Measurements from ENCODE around the gene NPSR1. TPM values are rescaled to one million over a fixed set of nuclear protein-coding genes. Genes with fewer than 3 reads are reported as not detected.

The NPSR1 gene
- total RNA-seq (not detected), polyA plus RNA-seq (not detected)
- long read RNA-seq, donor 1 = 0 reads
- long read RNA-seq, donor 2, partial matches to known transcripts = 6 of 6 reads
- long read RNA-seq, donor 2, other reads (novel, unspliced or antisense) = 0 of 6 reads
- long read RNA-seq, donor 3, partial matches to known transcripts = 16 of 16 reads
- long read RNA-seq, donor 3, other reads (novel, unspliced or antisense) = 0 of 16 reads
- long read RNA-seq, donor 4 = 0 reads
- long read RNA-seq, donor 5 = 0 reads
- long read RNA-seq, donor 6 = 0 reads
- long read RNA-seq, donor 7 = 0 reads
- long read RNA-seq, donor 8 = 0 reads
- long read RNA-seq, donor 9 = 0 reads
- long read RNA-seq, donor 10 = 0 reads

DNA sequence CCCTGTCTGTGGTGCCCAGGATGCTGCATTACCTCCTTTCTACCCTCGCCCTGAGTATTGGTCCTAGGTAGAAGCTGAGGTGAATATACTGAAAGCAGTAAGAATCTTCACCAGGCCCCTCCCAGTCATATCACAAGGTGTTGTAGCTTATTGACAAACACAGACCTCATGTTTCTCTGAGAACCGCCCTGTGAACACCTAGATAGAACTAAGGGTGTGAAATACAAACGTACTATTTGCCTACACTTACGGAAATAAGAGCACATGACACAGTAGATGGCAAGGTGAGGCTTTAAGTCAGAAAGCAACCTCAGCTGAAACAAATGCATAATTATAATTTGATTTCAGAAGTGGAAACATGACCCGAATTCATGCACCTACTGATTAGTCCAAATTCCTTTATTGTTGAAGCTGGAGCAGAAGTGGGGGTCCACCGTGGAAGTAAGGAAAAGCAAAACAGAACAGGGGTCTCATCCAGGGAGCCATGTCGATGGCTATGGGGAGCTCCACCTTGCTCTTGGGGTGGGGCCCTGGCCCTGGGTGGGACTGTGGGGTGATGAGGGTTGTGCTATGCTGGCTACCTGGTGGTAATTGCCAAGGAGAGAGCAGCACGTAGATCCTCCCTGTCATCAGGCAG is at the start of gene NPSR1:
TSS of gene NPSR1 (plus strand) at position 587 of the 637 bp plus-strand sequence. CDS start 195 bp downstream, outside the sequence.
- WGBS, 5 donors = 62 to 76% (median 71%) methylated on average over 7 to 8 of the region's 8 CpGs
- Histone ChIP-seq H3K27me3 (no peaks in the 10 kb centered on the region), H3K4me1 (no peaks in the 10 kb centered on the region), H3K9me3 (no peaks in the 10 kb centered on the region), H3K36me3 (no peaks in the 10 kb centered on the region), H3K4me3 (no peak within 1 kb of the TSS), H3K27ac (no peak within 1 kb of the TSS)
- intact Hi-C loops (cut with DNase I; ENCODE audit: low total_unique reads) = no loop called here
- no peak for TF ChIP-seq POLR2AphosphoS5 (IDR thresholded peaks at IDR 0.05)
- no peak for TF ChIP-seq POLR2A (IDR thresholded peaks at IDR 0.05)
- TF ChIP-seq CTCF (IDR thresholded peaks at IDR 0.05) = no peak
- TF ChIP-seq EP300 (IDR thresholded peaks at IDR 0.05) = no peak
- no peak for DNase-seq

DNA sequence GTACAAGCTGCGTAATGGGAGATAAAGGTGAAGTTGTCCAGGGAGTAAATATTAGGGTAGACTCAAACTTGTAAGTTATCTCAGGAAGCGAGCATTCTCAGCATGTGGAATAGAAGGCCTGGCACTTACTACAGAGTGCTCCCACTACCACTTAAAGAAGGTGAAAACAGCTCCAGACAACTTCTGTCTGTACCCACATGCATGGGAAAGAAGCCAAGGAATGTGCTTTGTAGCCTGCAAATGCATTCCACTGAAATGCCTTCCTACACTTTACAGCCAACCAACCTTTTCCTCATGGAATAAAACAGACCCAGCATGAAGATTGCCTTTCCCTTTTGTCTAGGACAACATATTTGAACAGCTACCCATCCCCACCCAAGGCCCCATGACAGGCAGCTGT is 45.4 kb upstream of the NPSR1 start:
- intact Hi-C loops (cut with DNase I; ENCODE audit: low total_unique reads) = no loop called here
- Histone ChIP-seq H3K4me1 (no peaks in the 10 kb centered on the region), H3K36me3 (no peaks in the 10 kb centered on the region), H3K27me3 (no peaks in the 10 kb centered on the region), H3K4me3 (no peak overlapping the region), H3K9me3 (peaks cover 0 to 13% (median 0%) of the 10 kb centered on the region in 4 donors), H3K27ac (no peak overlapping the region)
- no peak for DNase-seq
- 52 to 80% (median 69%) methylated on average over 2 of the region's 2 CpGs for WGBS, 5 donors
- no peak for TF ChIP-seq EP300 (IDR thresholded peaks at IDR 0.05)
- no peak for TF ChIP-seq CTCF (IDR thresholded peaks at IDR 0.05)
- TF ChIP-seq POLR2AphosphoS5 (IDR thresholded peaks at IDR 0.05) = no peak
- TF ChIP-seq POLR2A (IDR thresholded peaks at IDR 0.05) = no peak

- peaks cover 0 to 5% (median 2%) of the 10 kb centered on the region in 4 donors for H3K9me3 ChIP-seq
- intact Hi-C loops (cut with DNase I; ENCODE audit: low total_unique reads) = no loop called here
- TF ChIP-seq EP300 (IDR thresholded peaks at IDR 0.05) = no peak
- TF ChIP-seq POLR2AphosphoS5 (IDR thresholded peaks at IDR 0.05) = no peak
- TF ChIP-seq POLR2A (IDR thresholded peaks at IDR 0.05) = no peak
- TF ChIP-seq CTCF (IDR thresholded peaks at IDR 0.05) = no peak
- no peak overlapping the region for H3K27ac ChIP-seq
- no peaks in the 10 kb centered on the region for H3K4me1 ChIP-seq
- no peaks in the 10 kb centered on the region for H3K27me3 ChIP-seq
- H3K36me3 ChIP-seq = no peaks in the 10 kb centered on the region
- H3K4me3 ChIP-seq = no peak overlapping the region
- no peak for DNase-seq
These were observed 37.6 kb upstream of the NPSR1 start for GRCh38 chr7:34620425-34620824.

GRCh38 chr7:34622182-34622581 is 35.8 kb upstream of the NPSR1 start:
- Histone ChIP-seq H3K27ac (no peak overlapping the region), H3K4me1 (no peaks in the 10 kb centered on the region), H3K36me3 (no peaks in the 10 kb centered on the region), H3K4me3 (no peak overlapping the region), H3K9me3 (peaks cover 0 to 5% (median 2%) of the 10 kb centered on the region in 4 donors), H3K27me3 (no peaks in the 10 kb centered on the region)
- TF ChIP-seq POLR2A (IDR thresholded peaks at IDR 0.05) (no peak), EP300 (IDR thresholded peaks at IDR 0.05) (no peak)
- WGBS, 5 donors = 25 to 49% (median 37%) methylated on average over 2 of the region's 2 CpGs
- no peak for DNase-seq
- intact Hi-C loops (cut with DNase I; ENCODE audit: low total_unique reads) = no loop called here
